ENCODE measurements around the gene ADAM11. TPM values are rescaled to one million over a fixed set of nuclear protein-coding genes. Genes with fewer than 3 reads are reported as not detected.
"Not testable (repeated sequence)": the region's sequence is repeated elsewhere in the genome, so short reads cannot be mapped to it uniquely, and the experiment has no call there.

The ADAM11 gene
- total RNA-seq, 2 donors from 2014 or later, result 6.8 to 19.9 TPM

- no peak for TF ChIP-seq CTCF (IDR thresholded peaks at IDR 0.05)
- peaks cover 0 to 29% of the 10 kb centered on the region in 2 donors for H3K4me1 ChIP-seq
Measured at GRCh38 chr17:44754276-44754675, 4.5 kb upstream of the ADAM11 start.

GRCh38 chr17:44755180-44755579, 3.6 kb upstream of the ADAM11 start:
- not testable (repeated sequence) for H3K9me3 ChIP-seq; DNase-seq (ENCODE audit: low spot score); H3K4me3 ChIP-seq; H3K27me3 ChIP-seq; H3K27ac ChIP-seq; H3K36me3 ChIP-seq
- H3K4me1 ChIP-seq, result peaks cover 0 to 29% of the 10 kb centered on the region in 2 donors

More at GRCh38 chr17:44754276-44754675, 4.5 kb upstream of the ADAM11 start:
- Histone ChIP-seq H3K4me3 (no peak overlapping the region), H3K36me3 (no peaks in the 10 kb centered on the region), H3K9me3 (no peaks in the 10 kb centered on the region), H3K27me3 (peaks cover 0 to 2% of the 10 kb centered on the region in 2 donors), H3K27ac (no peak overlapping the region)
- DNase-seq (ENCODE audit: low spot score), result no peak

DNA sequence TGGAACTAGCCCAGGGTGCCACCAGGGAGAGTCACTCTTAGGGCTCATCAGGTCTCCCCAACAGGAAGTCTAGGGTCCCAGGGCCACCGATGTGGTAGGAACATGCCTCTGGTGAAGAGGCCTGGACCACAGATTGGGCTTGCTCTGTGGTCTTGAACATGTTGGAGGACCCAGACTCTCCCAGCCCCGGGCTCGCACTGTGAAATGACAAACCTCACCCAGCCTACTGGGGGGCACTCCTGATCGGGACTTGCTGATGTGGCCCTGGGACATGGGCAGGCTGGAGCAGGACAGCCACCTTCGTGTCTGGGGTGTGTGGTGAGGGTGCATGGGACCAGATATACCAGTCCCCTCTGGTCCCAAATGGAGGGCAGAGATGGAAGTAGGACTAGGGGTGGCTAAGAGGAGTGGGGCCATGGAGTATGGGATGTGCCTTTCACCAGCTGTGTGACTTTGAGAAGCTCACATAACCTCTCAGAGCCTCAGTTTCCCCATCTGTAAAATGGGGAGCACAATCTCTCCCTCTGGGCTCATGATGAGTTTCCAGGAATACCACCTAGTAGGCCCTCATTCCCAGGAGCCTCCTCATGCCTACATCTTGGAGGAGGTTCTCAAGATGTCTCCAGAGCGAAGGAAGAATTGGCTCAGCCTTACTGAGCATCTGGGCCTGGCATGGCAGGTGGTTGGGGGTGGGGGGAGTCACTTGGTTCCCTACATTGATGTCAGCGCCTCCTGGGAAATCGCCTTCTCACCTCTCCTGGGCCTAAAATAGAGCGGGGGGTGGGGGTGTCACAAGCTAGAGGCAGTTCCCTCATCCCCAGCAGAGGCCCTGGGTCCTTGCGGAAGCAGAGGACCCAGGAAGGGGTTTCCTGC, 1.5 kb upstream of the ADAM11 start:
- Histone ChIP-seq H3K4me3 (no peak overlapping the region), H3K27ac (peak overlapping the region; percentile 71 to 84)
- TF ChIP-seq CTCF (IDR thresholded peaks at IDR 0.05), result no peak

DNA sequence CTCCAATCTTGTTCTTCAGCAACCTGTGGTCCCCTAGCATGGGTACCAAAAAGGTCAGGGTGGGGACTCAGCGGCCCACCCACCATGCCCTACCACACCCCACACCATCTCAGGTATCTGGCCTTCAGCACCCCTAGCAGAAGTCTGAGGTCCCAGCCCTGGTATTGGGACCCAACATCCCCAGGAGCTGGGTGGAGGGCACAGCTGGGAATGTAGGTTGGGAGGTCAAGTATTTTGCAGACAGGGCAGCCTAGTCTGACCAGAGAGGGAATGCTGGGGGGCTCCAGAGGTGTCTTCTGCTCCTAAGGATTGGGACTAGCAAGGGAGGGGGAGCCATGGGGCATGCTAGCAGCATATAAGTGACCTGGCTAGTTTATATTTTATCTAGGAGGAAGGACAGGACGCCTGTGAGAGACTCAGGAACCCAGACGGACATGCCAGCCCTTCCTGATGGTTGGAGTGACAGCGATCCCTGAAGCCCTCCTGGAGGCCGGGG, 822 bp upstream of the ADAM11 start:
- Histone ChIP-seq H3K9me3 (no peaks in the 10 kb centered on the region), H3K4me1 (peaks cover 0 to 31% of the 10 kb centered on the region in 2 donors), H3K36me3 (no peaks in the 10 kb centered on the region), H3K27ac (peak overlapping the region; percentile 71 to 84), H3K4me3 (peak overlapping the region; percentile 34 to 65), H3K27me3 (peaks cover 0 to 6% of the 10 kb centered on the region in 2 donors)
- no peak for DNase-seq (ENCODE audit: low spot score)
- TF ChIP-seq CTCF (IDR thresholded peaks at IDR 0.05), result no peak

More for the DNA sequence above, 1.5 kb upstream of the ADAM11 start:
- H3K4me1 ChIP-seq, result peaks cover 0 to 31% of the 10 kb centered on the region in 2 donors
- H3K36me3 ChIP-seq, result no peaks in the 10 kb centered on the region
- H3K27me3 ChIP-seq, result peaks cover 0 to 6% of the 10 kb centered on the region in 2 donors
- DNase-seq (ENCODE audit: low spot score), result no peak
- H3K9me3 ChIP-seq, result no peaks in the 10 kb centered on the region

DNA sequence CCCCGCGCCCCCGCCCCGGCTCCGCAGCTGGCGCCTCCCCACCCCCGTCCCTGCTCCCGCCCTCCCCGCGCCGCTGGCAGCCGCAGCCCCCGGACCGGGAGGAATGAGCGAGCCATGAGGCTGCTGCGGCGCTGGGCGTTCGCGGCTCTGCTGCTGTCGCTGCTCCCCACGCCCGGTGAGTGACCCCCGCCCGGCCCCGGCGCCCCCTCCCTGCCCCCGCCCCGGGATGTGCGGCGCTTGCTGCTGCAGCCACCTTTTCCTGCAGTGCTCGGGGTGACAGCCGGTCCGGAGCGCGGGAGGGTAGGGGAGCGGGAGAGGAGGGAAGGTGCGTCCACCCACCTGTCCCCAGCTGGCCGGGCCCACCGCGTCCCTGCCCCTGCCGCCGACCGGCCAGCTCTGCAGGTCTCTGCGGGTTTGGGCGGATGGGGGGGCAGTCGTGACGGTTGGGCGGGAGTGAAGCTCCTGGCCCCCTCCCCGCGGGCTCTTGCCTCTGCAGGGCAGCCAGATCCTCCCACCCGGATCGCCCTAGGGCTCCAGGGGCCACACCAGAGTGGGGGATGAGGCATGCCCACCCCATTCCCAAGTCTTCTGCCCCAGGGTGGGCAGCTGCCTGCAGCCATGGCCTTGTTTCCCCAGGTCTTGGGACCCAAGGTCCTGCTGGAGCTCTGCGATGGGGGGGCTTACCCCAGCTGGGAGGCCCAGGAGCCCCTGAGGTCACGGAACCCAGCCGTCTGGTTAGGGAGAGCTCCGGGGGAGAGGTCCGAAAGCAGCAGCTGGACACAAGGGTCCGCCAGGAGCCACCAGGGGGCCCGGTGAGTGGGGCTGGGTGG, 513 bp downstream of the ADAM11 start:
- H3K4me3 ChIP-seq, result peak overlapping the region; percentile 55 to 65
- peak overlapping the region; percentile 57 to 84 for H3K27ac ChIP-seq
- peaks cover 0 to 31% of the 10 kb centered on the region in 2 donors for H3K4me1 ChIP-seq
- no peak for DNase-seq (ENCODE audit: low spot score)
- TF ChIP-seq CTCF (IDR thresholded peaks at IDR 0.05), result peak in 1 of 2 donors; percentile 24
- H3K9me3 ChIP-seq, result no peaks in the 10 kb centered on the region
- H3K27me3 ChIP-seq, result peaks cover 0 to 6% of the 10 kb centered on the region in 2 donors
- no peaks in the 10 kb centered on the region for H3K36me3 ChIP-seq

GRCh38 chr17:44759916-44760243, 1.1 kb downstream of the ADAM11 start:
- DNase-seq (ENCODE audit: low spot score), result no peak
- Histone ChIP-seq H3K4me1 (peaks cover 0 to 31% of the 10 kb centered on the region in 2 donors), H3K36me3 (no peaks in the 10 kb centered on the region), H3K27ac (peak overlapping the region in 1 of 2 donors; percentile 84), H3K9me3 (no peaks in the 10 kb centered on the region), H3K27me3 (peaks cover 0 to 6% of the 10 kb centered on the region in 2 donors), H3K4me3 (peak overlapping the region in 1 of 2 donors; percentile 65)
- TF ChIP-seq CTCF (IDR thresholded peaks at IDR 0.05), result no peak

Data from right atrium auricular region (tissue), 2 donors.